DOHH2 (cell line): Measurements from ENCODE around the gene BRD2.

Experiments used
- H3F3A ChIP-seq: fragments of 200-600 bp; sonication (generic), shearing (Covaris generic); 2 replicates; pipeline ENCODE4 v1.6.0; 2016; ENCODE audit warnings: antibody characterized with exemption, mild to moderate bottlenecking; ENCODE audit not compliant: control insufficient read depth, insufficient read depth
- H3K27ac ChIP-seq: fragments of 200-600 bp; sonication (generic); 2 replicates; pipeline ENCODE4 v1.5.1; 2014; ENCODE audit warnings: low read depth, mild to moderate bottlenecking, low read length, moderate library complexity
- H3K27me3 ChIP-seq: fragments of 200-600 bp; sonication (generic); 2 replicates; pipeline ENCODE4 v1.6.1; 2014; ENCODE audit warnings: mild to moderate bottlenecking, low read length, mixed read lengths; ENCODE audit not compliant: control insufficient read depth
- H3K36me3 ChIP-seq: fragments of 200-600 bp; sonication (generic); 2 replicates; pipeline ENCODE4 v1.6.1; 2014; ENCODE audit warnings: mild to moderate bottlenecking, low read length, moderate library complexity, mixed read lengths; ENCODE audit not compliant: control insufficient read depth
- H3K4me1 ChIP-seq: fragments of 200-600 bp; sonication (generic); 2 replicates; pipeline ENCODE4 v1.6.1; 2014; ENCODE audit warnings: mild to moderate bottlenecking, low read length, mixed read lengths; ENCODE audit not compliant: control insufficient read depth
- H3K4me2 ChIP-seq: fragments of 200-600 bp; sonication (generic); 2 replicates; pipeline ENCODE4 v1.6.0; 2014; ENCODE audit warnings: mild to moderate bottlenecking, low read length, moderate library complexity
- H3K4me3 ChIP-seq: fragments of 200-600 bp; sonication (generic); 2 replicates; pipeline ENCODE4 v1.5.1; 2014; ENCODE audit warnings: mild to moderate bottlenecking, low read length, mixed read lengths
- H3K79me2 ChIP-seq: fragments of 200-600 bp; sonication (generic); 2 replicates; pipeline ENCODE4 v1.6.1; 2014; ENCODE audit warnings: mild to moderate bottlenecking, low read length, mixed read lengths; ENCODE audit not compliant: control insufficient read depth
- H3K9me2 ChIP-seq: fragments of 200-600 bp; sonication (generic); replicated peaks from 2 replicates; pipeline ENCODE4 v1.6.1; 2014; ENCODE audit warnings: mild to moderate bottlenecking, low read length, mixed read lengths; ENCODE audit not compliant: control insufficient read depth
- H3K9me3 ChIP-seq: fragments of 200-600 bp; sonication (generic); 2 replicates; pipeline ENCODE4 v1.6.1; 2014; ENCODE audit warnings: antibody characterized with exemption, low read length, mixed read lengths; ENCODE audit not compliant: control insufficient read depth, insufficient read depth
- H4K20me1 ChIP-seq: fragments of 200-600 bp; sonication (generic); 2 replicates; pipeline ENCODE4 v1.6.0; 2014; ENCODE audit warnings: low read depth, mild to moderate bottlenecking, antibody characterized with exemption, low read length, moderate library complexity; ENCODE audit not compliant: control insufficient read depth, insufficient read depth
- EZH2phosphoT487 ChIP-seq: fragments of 200-600 bp; sonication (generic); IDR thresholded peaks from 2 replicates; pipeline ENCODE4 v1.6.1; 2017; ENCODE audit warnings: borderline replicate concordance, mild to moderate bottlenecking, antibody characterized with exemption, low read length, moderate library complexity, mixed read lengths
- TF ChIP-seq, protein P1 (sequence below): fragments of 200-600 bp; sonication (generic); IDR thresholded peaks from one replicate; pipeline ENCODE4 v1.5.1; 2014; ENCODE audit warnings: antibody characterized with exemption, mild to moderate bottlenecking, low read depth, low read length; ENCODE audit not compliant: poor library complexity, severe bottlenecking

Gene BRD2

DNA sequence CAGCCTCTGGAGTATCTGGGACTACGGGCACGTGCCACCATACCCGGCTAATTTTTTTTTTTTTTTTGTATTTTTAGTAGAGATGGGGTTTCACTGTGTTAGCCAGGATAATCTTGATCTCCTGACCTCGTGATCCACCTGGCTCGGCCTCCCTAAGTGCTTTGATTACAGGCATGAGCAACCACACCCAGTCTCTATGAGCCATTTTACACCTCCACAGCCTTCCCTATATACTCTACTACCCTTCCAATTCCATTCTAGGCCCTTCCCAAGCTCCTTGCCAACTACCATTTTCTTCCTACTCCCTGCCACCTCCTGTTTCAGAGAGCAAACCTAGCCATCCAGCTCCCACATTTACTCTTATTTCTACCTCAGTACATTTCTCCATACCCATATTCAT lies 7.8 kb upstream of the BRD2 start:
- Histone ChIP-seq H4K20me1 (no peaks in the 10 kb centered on the region), H3K4me1 (peaks cover 63% of the 10 kb centered on the region), H3F3A (peaks cover 37% of the 10 kb centered on the region), H3K9me3 (peaks cover 3% of the 10 kb centered on the region; the same call in 1 of the 2 replicates), H3K4me3 (no peak overlapping the region), H3K36me3 (peaks cover 4% of the 10 kb centered on the region), H3K79me2 (peaks cover 29% of the 10 kb centered on the region), H3K9me2 (no peaks in the 10 kb centered on the region), H3K27ac (no peak overlapping the region), H3K4me2 (no peak overlapping the region), H3K27me3 (no peaks in the 10 kb centered on the region)
- no peak for TF ChIP-seq EZH2phosphoT487
- TF ChIP-seq, protein P1, sequence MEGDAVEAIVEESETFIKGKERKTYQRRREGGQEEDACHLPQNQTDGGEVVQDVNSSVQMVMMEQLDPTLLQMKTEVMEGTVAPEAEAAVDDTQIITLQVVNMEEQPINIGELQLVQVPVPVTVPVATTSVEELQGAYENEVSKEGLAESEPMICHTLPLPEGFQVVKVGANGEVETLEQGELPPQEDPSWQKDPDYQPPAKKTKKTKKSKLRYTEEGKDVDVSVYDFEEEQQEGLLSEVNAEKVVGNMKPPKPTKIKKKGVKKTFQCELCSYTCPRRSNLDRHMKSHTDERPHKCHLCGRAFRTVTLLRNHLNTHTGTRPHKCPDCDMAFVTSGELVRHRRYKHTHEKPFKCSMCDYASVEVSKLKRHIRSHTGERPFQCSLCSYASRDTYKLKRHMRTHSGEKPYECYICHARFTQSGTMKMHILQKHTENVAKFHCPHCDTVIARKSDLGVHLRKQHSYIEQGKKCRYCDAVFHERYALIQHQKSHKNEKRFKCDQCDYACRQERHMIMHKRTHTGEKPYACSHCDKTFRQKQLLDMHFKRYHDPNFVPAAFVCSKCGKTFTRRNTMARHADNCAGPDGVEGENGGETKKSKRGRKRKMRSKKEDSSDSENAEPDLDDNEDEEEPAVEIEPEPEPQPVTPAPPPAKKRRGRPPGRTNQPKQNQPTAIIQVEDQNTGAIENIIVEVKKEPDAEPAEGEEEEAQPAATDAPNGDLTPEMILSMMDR = no peak

DNA sequence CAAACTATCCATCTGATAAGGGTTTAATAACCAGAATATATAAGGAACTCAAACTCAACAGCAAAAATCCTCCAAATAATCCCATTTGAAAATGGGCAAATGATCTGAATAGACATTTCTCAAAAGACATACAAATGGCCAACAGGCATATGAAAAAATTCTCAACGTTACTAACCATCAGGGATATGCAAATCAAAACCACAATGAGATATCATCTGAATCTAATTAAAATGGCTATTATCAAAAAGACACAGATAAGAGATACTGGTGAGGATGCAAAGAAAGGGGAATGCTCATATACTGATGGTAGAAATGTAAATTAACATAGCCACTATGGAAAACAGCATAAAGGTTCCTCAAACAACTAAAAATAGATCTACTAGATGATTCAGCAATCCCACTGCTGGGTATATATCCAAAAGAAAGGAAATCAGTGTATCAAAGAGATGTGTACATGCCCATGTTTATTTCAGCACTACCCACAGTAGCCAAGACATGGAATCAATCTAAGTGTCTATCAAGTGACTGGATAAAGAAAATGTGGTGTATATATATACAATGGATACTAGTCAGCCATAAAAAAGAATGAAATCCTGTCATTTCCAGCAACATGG lies 6.1 kb upstream of the BRD2 start:
- Histone ChIP-seq H3K9me2 (no peaks in the 10 kb centered on the region), H4K20me1 (no peaks in the 10 kb centered on the region), H3K36me3 (peaks cover 8% of the 10 kb centered on the region), H3K4me1 (peaks cover 64% of the 10 kb centered on the region), H3F3A (peaks cover 41% of the 10 kb centered on the region), H3K27ac (no peak overlapping the region), H3K4me3 (peak overlapping the region; percentile 48), H3K79me2 (peaks cover 45% of the 10 kb centered on the region), H3K4me2 (peak overlapping the region; percentile 60), H3K9me3 (peaks cover 3% of the 10 kb centered on the region; the same call in 1 of the 2 replicates), H3K27me3 (no peaks in the 10 kb centered on the region)
- TF ChIP-seq, protein P1 = no peak
- no peak for TF ChIP-seq EZH2phosphoT487

DNA sequence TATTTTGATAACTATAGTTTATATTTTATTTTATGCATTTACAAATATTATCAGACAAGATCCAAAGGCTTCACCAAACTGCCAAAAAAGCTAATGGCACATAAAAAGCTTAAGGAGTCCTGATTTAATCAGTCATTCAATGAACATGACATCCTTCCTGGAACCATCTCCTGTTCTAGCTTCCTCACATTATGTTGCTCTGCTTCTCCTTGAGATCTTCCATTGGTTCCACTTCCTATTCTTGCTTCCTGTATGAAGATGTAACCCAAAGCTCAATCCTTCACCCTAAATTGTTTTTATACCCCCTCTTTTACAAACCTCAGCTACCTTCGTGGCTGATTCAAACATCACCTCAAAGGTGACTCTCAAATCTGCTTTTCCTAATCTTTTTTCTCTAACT lies 4.5 kb upstream of the BRD2 start:
- Histone ChIP-seq H3K36me3 (peaks cover 15% of the 10 kb centered on the region), H3K79me2 (peaks cover 56% of the 10 kb centered on the region), H3K4me1 (peaks cover 62% of the 10 kb centered on the region), H3K4me3 (peak overlapping the region; percentile 9; the same call in 1 of the 2 replicates), H3K4me2 (peak overlapping the region; percentile 28), H3K27ac (peak overlapping the region; percentile 25; the same call in 1 of the 2 replicates), H3K27me3 (no peaks in the 10 kb centered on the region), H3K9me2 (no peaks in the 10 kb centered on the region), H3F3A (peaks cover 39% of the 10 kb centered on the region), H3K9me3 (peaks cover 3% of the 10 kb centered on the region; the same call in 1 of the 2 replicates), H4K20me1 (no peaks in the 10 kb centered on the region)
- TF ChIP-seq EZH2phosphoT487 = no peak
- TF ChIP-seq, protein P1 = no peak
